Islet of Langerhans (tissue), 1 donor: ENCODE results near the gene ETS1.
A peak's percentile ranks its signal among the peaks of the same experiment; 100 is the strongest.

Source experiments
- FAIRE-seq: peaks from one replicate; lab custom pipeline; 2011; peaks lifted over from hg19 to GRCh38; lab: Jason Lieb, UNC

ETS1 gene

DNA sequence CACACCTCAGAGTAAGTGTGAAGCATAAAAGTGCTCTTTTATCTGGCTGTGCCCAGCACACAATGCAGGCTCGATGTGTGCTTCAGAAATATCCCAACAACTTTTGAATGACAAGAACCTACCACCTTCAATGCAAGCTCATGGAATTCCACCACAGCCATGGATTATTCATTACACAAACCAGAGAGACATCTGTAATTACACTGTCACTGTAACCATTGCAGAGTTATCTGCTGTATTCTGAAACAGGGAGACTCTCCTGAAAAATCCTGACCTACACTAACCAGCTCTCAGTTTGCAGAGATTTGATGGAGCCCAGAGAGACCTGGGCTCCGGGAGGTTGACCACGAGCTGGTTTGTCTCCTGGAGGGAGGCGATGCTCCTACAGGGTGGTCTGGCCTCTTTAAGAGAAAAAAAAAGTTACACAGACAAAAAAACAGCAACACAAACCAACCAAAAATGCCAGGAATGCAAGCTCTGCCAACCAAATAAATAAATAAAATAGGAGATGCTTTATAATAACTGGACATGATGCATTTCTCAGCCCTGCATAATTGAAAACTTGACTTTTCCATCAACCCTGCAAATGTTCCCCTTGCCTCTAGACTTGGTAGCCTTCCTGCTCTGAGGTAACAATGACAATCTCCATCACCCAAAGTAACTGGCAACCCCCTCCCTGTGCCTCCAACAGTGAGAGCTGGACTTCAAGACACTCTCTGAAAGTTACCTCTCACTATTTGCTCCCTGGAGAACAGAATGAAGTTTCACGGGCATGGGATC is 69.7 kb downstream of the ETS1 start:
- no peak for FAIRE-seq

DNA sequence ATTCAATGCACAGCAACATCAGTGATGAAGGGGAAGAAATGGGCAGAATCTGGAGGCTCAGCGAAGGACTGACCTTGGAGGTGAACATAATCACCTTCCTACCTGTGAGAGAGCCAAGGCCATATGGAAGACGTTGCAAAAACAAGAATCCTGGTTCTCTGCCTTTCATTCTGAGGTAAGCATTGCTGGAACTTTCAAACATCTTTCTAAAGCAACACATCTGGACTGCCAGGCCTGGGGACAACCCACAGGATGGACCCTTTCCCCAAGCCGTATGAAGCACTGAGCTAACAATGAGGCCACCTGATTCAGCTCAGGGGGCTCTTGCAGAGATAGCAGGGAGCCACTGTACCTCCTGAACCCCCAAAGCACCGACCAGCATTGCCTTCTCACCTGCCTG is 70.5 kb downstream of the ETS1 start:
- no peak for FAIRE-seq

DNA sequence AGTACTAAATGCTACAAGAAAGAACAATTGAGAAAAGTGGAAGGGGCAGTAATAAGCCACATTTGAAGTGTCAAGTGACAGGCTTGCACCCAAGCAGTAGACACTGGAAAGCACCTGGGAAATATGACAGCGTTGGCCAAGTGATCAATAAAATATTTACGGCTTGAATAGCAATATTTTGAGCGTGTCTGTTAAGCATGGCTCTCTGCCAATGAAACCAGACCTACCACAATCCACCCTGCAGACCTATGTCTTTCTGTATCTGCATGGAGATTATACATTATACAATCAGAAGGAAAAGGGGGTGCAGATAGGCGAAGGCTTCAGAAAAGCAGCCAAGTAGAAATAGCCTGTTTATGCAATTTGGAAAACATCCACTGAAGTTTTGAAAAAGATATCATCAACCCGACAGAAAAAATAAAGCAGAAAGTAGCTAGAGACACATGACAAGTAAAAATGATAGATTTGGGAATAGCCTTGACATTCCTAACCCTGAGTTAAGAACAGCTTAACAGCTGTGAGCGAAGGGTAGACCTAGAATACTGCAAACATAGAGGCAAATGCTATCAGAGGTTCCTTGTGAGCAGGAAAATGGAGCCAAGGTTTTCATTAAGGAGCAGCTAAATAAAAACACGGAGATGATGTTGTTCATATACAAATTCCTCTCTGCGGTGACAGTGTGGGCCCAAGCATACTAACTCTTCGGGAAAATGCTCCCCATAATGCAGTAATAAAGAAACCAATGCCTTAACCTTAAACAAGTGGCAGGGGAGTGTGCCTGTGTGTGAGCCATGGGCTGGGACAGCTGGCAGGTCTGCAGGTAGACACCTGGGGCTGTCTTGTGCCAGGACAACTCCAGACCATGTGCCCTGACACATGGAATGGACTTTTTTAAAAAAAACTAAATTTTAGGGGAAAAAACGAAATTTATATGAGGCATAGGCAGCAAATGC is 71.3 kb downstream of the ETS1 start:
- FAIRE-seq = no peak

DNA sequence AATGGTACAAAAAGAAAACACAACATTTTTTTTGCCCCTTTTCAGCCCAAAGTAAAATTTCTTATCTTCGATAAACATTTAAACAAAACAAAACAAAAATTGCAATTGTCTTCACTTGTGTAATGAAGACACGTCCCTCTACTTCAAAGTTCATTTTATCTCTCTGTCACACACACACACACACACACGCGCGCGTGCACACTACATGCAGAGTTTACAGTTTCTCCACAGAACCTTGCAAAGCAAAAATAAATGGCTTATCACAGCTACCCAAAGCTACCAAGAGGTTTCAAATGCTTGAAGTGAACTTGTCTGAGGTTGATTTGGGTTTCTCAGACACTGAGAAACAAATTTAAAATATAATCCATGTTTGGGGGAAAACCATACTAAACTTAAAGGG is 72.3 kb downstream of the ETS1 start:
- FAIRE-seq = no peak

DNA sequence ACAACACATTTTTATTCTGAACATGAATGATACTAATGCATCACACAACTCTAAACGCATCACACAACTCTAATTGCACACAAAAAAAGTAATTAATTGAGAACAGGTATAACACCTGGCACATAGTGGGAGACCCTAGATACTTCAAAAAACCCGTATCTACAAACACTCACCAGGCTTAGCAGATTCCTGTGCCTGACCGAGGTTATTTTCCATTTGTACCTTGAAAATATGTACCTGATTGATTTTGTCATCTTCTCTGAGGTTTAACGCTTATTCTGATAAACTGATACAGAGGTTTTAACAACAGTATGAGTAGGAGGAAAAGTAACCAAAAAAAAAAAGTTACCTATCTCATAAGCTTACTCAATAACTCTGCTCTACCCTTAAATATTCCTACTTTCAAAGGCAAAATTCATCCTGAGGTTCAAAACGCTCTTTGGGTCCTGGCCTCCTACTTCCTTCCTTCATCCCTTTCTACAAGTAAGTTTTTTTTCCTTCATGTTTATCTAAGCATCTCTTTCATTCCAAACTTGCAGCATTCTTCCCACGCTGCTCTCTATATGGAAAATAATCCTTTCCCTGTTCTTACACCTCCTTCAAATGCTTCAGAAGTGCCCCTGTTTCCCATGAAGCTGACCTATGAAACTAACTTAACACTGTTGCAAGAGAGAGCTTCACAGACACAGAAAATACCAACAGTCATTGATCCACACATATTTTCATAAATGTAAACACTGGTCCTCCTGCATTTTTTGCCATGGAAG is 73.3 kb downstream of the ETS1 start:
- no peak for FAIRE-seq

DNA sequence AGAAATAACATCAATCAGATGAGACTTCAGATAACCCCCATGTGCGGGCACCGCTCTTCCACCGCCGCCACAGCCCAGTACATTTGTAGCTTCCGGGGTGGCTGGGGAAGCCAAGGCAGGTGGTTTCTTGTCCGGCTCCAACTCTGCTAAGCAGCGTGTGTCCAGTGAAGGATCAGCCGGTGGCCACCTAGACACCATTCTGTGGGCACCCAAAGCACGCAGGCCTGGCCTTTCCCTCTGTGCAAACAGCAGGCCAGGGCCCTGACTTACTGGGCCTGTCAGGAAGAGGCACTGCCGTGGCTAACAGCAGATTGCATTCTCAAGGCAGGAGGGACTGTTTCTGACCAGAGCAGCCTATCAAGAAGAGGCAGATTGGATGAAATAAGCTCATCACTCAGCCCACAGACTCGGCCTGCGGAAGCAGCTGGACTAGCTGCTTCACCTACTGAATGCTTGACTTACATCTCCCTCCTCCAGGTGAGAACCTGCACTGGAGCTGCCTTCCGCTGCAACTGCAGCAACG is 74.8 kb downstream of the ETS1 start:
- FAIRE-seq = no peak

DNA sequence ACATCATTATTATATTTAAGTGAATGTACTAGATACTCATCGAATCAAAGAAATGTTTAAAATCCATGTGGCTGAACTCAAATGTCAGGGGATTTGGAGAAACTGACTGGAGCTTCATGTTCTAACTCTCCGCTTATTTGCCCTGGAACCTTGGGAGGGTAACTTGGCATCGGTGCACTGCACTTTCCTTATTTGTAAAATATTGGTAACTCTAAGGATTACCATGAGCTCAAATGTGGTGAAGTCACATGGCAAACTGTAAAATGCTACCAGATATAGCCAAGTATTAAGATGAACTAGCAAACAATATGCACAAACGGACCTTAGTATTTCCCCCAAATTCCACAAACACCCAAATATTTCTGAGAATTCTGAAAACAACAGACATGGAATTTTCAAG is 75.6 kb downstream of the ETS1 start:
- FAIRE-seq = no peak

DNA sequence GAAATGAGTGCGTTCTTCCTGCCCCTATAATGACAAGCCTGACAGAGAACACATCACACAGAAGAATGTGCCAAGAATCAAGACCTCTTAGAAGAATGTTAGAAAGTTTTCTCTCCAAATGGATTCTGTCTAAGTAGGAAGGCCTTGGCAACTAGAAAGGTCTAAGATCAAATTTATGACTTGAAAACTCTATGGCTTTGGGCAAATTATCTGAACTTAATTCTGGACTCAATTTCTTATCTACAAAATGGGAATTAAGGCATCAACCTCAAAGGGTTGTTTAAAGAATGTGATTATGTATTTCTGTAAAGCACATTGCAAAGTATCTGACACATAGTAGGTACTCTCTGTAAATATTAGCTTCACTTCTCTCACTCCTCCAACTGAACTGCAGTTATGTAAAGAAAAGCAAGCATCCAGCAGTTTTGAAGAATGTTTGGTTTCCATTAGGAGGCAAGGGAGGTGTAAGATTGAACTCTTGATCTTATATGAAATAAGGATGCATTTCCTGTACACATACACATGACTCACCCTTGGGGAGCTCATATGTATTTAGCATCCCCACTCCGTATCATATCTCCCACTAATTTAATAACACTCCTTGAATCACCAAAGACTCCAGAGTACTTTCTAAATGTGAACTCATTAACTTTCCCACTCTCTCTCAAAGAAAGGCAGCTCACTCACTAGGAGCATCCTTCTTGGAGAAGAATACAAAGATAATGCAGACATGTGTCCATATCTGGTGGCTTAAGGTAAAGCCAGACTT is 77.6 kb downstream of the ETS1 start:
- no peak for FAIRE-seq

DNA sequence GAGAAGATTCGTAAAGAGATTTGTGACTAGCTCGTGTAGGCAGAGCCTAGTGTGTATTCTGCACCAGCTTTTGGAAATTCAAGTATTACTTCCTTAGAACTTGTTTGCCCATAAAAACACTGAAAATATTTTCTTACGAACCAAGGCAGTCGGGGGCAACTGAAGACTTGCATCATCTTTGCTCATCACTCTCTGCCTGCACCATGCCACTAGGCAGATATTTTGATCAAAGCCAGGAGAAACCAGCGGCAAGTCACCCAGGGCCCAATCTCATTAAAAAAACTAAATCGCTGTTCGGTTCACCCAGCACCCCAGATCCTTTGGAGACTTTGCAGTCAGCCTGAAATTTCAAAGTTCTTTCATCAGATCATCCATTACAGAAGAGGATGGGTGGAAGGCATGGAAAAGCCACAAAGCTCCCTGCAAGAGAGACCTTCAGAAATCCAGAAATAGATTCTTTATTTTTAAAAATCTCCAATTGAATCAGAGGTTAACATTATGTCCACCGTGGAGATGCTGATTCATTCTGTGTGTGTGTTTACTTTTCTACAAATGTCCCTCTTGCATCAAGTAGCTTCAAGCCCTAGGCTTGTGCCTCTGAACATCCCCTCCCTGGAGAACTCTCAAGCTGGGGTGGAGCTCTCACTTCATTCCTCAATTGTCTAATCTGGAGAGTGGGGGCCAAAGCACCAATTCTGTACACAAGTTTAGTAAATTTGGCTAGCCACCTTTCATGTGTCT is 78.4 kb downstream of the ETS1 start:
- peak; percentile 27 for FAIRE-seq

DNA sequence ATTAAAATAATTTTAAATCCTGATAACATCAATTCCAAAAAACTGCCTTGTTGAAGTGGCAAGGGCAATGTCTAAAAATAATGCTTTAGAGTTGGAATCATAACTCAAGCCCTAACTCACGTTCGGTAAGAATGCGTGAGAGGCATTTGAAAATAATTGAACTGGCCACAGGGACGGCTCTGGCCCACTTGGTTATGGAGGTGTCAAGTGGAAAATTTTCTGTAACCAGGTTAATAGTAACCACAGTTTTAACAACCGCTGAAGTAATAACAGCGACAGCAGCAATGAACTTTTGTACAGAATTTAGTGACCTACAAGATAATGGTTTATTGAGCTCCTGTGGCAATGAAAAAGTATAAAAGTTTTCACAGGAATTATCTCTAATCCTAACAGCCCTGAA is 79.4 kb downstream of the ETS1 start:
- no peak for FAIRE-seq

DNA sequence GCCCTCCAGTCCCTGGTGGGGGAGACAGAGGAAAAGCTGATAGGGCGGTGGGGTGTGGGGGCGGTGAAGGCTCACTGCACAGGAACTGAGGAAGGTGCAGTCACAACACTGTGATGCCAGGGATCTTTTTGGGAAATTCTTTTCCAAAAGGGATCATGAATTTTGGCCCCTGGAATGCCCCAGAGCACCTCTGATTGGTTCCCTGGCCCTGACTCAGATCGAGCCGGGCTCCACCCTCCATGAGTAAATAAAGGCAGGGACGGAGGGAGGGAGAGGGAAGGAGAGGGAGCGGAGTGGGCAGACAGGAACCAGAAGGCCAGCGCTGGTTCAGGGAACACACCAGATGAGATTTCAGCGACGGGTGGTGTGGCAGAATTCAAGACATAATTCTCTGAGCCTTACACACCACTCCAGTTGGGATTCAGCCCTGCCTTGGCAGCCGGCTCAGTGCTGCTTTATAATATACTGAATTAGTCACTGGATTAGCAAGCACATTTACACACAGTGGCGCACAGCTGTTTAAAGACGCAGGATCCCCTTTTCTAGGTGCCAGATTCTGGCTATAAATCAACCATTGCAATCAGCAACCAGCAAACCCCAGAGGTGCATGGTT is 80.3 kb downstream of the ETS1 start:
- FAIRE-seq = peak; percentile 88

DNA sequence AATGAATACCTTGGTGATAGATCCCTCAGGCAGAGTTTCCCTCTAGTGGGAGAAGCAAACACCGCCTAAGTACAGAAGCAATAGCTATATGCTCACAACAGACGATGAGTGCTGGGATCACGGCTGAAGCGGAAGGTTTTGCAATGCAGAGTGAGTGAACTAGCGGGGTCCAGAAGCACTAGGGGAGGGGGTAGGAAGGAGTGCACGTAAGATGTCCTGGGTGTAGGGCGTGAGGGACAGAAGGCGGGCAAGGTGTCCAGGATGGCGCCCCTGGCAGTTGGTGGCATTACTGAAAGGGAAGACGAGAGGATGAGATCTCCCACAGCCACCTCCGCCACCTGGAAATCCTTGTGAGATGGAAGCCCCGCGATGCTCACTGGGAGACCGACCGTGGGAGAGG is 81.0 kb downstream of the ETS1 start:
- no peak for FAIRE-seq

DNA sequence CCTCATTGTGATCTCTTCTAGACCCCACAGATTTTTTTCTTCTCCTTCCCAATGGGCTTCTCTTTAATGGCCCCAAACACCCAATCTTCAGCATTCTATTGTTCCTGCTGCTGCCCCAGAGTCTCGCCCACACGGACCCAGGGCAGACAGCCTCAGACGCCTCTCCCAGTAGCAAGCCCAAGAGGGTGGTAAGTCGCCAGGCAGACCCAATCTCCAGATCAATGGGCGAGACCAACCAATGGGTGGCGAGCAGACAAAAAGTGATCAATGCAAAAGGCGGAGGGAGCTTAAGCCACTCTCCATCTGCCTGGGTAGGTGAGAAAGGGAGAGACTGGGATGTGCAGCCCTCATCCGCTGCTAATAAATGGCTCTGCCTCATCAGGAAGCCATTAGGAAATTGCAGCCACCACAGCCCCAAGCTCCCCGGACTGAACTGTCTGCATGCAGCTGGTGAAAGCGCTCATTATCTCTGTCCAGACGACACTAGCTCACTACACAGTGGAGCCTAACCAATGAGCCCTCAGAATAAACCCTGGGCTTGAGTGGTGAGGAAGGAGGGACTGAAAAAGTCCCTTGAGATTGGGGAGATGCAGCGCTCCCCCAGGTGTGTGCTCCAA is 81.8 kb downstream of the ETS1 start:
- no peak for FAIRE-seq

DNA sequence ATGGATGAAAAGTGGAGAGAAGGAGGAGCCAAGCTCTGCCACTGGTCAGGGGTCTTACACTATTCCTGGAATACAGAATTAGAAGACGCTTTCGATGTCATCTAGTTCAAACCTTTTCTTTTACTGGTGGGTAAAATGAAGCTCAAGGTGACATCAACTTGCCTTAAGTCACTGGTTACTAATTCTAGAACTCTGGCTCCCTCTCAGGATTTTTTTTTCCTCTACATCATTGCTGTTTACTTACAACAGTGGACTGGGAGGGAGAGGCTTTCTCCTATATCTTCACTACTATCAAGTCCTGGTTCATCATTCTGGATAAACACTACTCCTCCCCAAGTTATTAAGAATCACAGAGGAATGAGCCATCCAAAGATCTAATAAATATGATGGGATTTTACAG is 82.9 kb downstream of the ETS1 start:
- no peak for FAIRE-seq

DNA sequence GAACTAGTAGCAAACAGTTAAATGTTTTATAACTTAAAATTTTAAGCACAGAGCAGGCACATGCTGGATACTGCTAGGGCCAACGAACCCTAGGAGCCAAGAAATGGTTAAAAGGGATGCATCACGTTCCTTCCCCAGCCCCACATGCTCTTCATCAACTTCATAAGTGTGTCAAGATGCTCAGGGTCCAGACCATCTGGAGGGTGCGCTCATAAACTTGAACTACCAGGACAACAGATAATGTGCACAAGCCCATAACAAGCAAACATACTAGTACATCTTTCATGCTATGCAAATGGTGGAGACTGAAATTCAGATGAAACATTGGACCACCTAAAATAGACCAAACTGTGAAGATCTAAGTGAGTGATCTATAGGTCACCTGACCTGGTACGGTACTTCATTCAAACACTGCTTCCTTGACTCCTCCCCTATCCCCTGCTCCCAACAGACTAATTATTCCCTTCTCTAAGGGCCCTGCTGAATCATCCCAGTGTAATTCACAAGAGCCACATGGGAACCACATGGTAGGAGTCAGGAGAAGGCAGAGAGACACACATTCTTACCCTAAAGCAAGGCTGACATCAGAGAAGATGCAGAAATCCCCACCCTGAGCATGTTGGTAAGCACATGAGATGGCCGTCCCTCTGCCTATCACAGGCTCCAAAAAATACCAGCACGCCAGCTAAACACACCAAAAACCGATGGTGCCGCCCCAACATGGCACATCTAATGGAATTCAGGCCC is 83.9 kb downstream of the ETS1 start:
- FAIRE-seq = no peak

DNA sequence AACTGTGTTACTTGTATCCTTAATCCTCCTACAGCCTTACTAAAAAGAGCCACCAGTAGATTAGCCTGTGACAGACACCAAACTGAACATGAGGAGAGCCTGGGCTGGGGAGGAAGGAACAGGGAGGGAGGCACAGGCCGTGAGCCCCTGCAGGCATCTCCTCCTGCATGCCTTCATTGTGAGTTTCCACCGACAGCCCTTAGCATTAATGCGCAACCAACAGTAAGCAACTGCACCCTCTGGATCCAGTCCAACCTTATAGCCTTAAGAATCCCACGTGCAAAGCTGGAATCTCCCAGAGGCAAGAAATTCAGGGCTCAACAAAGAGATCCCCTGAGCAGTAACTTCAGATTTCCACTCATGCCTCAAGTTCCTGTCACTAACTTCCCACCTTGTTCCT is 84.6 kb downstream of the ETS1 start:
- no peak for FAIRE-seq

DNA sequence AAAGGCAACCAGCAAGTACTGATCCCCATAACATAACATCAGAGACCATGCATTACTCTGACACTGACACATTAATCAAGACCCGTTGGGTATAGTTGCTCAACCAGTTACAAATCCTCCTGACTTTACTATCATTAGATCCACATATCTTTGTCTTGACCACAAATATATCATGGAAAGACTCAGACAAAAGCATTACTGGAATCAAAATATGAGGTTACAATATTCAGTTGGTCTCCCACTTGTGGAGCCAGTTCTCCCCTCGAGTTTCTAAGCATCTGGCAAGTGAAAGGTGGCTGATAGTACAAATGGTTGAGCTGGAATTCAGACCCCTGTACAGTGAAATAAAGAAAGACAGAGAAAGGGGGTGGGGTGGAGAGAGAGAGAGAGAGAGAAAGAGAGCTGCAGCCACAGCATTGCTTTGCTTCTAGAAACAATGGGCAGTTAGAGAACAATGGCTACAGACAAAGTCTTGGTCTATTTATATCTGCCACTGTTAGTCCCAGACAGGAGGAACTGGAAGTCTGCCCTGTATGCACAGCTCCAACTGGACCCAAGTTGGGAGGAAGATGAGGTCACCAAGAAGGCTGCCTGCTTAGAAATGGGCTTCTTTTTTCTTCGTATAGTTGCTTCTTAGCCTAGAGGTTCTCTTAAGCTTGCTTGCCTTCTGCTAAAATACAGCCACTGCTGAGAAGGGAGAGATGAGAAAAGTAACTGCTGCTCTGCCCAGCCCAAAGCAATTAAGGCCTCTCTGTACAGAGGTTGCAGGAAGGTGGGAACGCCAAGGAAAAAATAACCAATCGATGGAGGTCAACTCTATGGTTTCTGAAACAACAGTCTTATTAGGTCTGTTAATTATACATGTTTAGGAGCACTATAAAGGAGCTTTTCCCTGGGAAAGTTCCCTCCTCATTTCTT is 85.5 kb downstream of the ETS1 start:
- FAIRE-seq = no peak

DNA sequence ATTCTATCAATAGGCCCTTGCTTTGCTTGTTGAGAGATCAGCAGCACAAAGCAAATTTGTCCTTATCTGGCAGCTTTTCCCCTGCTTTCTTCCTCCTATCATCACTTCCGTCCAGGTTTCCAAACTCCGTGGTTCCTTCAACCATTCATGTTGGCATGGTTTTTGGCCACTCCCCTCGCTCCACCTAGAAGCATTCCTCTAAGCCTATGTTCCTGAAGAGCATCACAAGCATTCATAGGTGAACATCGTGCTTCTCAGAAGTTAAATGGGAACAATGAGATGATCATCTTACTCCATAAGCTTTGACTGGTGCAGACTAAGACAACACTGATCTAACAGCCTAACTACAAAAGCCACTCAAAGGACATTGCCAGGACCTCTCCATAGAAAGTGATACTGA is 86.3 kb downstream of the ETS1 start:
- no peak for FAIRE-seq
